Loucy (cell line): ENCODE measurements around the gene MALAT1.

Experiments used
- H2AFZ ChIP-seq: fragments of 200-600 bp; sonication (generic); 2 replicates; pipeline ENCODE4 v1.6.0; 2016; ENCODE audit warnings: antibody characterized with exemption, mild to moderate bottlenecking, low read length, moderate library complexity
- H3F3A ChIP-seq: fragments of 200-600 bp; 2 replicates; pipeline ENCODE4 v1.6.0; 2016; ENCODE audit warnings: antibody characterized with exemption, low read depth, mild to moderate bottlenecking
- H3K27me3 ChIP-seq: fragments of 200-600 bp; sonication (generic); 2 replicates; pipeline ENCODE4 v1.6.1; 2014; ENCODE audit warnings: low read length, mild to moderate bottlenecking; ENCODE audit not compliant: insufficient read depth, poor library complexity, severe bottlenecking
- H3K36me3 ChIP-seq: fragments of 200-600 bp; sonication (generic); 2 replicates; pipeline ENCODE4 v1.6.1; 2016; ENCODE audit warnings: low read length; ENCODE audit not compliant: insufficient read depth
- H3K4me1 ChIP-seq: fragments of 200-600 bp; sonication (generic); 2 replicates; pipeline ENCODE4 v1.5.1; 2014; ENCODE audit warnings: low read length, mild to moderate bottlenecking; ENCODE audit not compliant: insufficient read depth, poor library complexity, severe bottlenecking
- H3K4me2 ChIP-seq: fragments of 200-600 bp; sonication (generic); 2 replicates; pipeline ENCODE4 v1.6.0; 2014; ENCODE audit warnings: antibody characterized with exemption, low read length, low read depth, mild to moderate bottlenecking; ENCODE audit not compliant: poor library complexity, severe bottlenecking
- H3K4me3 ChIP-seq: fragments of 200-600 bp; sonication (generic); 2 replicates; pipeline ENCODE4 v1.5.1; 2014; ENCODE audit warnings: low read length, mild to moderate bottlenecking, mixed read lengths; ENCODE audit not compliant: poor library complexity, severe bottlenecking
- H3K79me2 ChIP-seq: fragments of 200-600 bp; sonication (generic); 2 replicates; pipeline ENCODE4 v1.6.1; 2014; ENCODE audit warnings: low read length; ENCODE audit not compliant: insufficient read depth
- H3K9ac ChIP-seq: fragments of 200-600 bp; sonication (generic); 2 replicates; pipeline ENCODE4 v1.6.0; 2014; ENCODE audit warnings: mild to moderate bottlenecking, low read depth, low read length, moderate library complexity; ENCODE audit not compliant: poor library complexity, severe bottlenecking
- H3K9me2 ChIP-seq: fragments of 200-600 bp; sonication (generic); replicated peaks from 2 replicates; pipeline ENCODE4 v1.6.1; 2016; ENCODE audit warnings: low read depth, low read length, mixed read lengths
- H3K9me3 ChIP-seq: fragments of 200-600 bp; sonication (generic); 2 replicates; pipeline ENCODE4 v1.6.1; 2014; ENCODE audit warnings: mild to moderate bottlenecking, antibody characterized with exemption, low read length, low read depth; ENCODE audit not compliant: insufficient read depth
- H4K20me1 ChIP-seq: fragments of 200-600 bp; sonication (generic); 2 replicates; pipeline ENCODE4 v1.6.0; 2014; ENCODE audit warnings: antibody characterized with exemption, low read length, mild to moderate bottlenecking; ENCODE audit not compliant: insufficient read depth, poor library complexity, severe bottlenecking
- CTCF ChIP-seq: fragments of 200-600 bp; sonication (generic); conservative IDR thresholded peaks from 2 replicates; pipeline ENCODE4 v1.5.1; 2014; ENCODE audit warnings: mild to moderate bottlenecking, antibody characterized with exemption, low read length
- EZH2phosphoT487 ChIP-seq: fragments of 200-600 bp; IDR thresholded peaks from 2 replicates; pipeline ENCODE4 v1.6.1; 2018; ENCODE audit warnings: antibody characterized with exemption, mild to moderate bottlenecking, moderate library complexity, borderline replicate concordance

MALAT1 gene

GRCh38 chr11:65538232-65538914 lies 39.5 kb downstream of the MALAT1 start:
- Histone ChIP-seq H2AFZ (no peak overlapping the region), H3K9me2 (no peaks in the 10 kb centered on the region), H3K4me1 (peaks cover 15% of the 10 kb centered on the region), H3K4me2 (no peak overlapping the region), H3K9me3 (no peaks in the 10 kb centered on the region), H3K27me3 (no peaks in the 10 kb centered on the region), H3K36me3 (no peaks in the 10 kb centered on the region), H3K4me3 (no peak overlapping the region), H3F3A (0 out of 2 replicates have a peak, but pooled peaks cover 3% of the 10 kb centered on the region), H3K9ac (no peak overlapping the region), H3K79me2 (no peaks in the 10 kb centered on the region), H4K20me1 (no peaks in the 10 kb centered on the region)
- TF ChIP-seq CTCF: no peak
- TF ChIP-seq EZH2phosphoT487: no peak

GRCh38 chr11:65538915-65539743 lies 40.3 kb downstream of the MALAT1 start:
- no peak overlapping the region for H3K4me2 ChIP-seq
- TF ChIP-seq CTCF: no peak
- TF ChIP-seq EZH2phosphoT487: no peak
- no peak overlapping the region for H2AFZ ChIP-seq
- H3K36me3 ChIP-seq: no peaks in the 10 kb centered on the region
- H3K4me3 ChIP-seq: no peak overlapping the region
- no peak overlapping the region for H3K9ac ChIP-seq
- H3K4me1 ChIP-seq: peaks cover 15% of the 10 kb centered on the region
- no peaks in the 10 kb centered on the region for H3K27me3 ChIP-seq
- no peaks in the 10 kb centered on the region for H3K9me2 ChIP-seq
- H3F3A ChIP-seq: 0 out of 2 replicates have a peak, but pooled peaks cover 3% of the 10 kb centered on the region
- H3K9me3 ChIP-seq: no peaks in the 10 kb centered on the region
- H3K79me2 ChIP-seq: no peaks in the 10 kb centered on the region
- H4K20me1 ChIP-seq: no peaks in the 10 kb centered on the region

- Histone ChIP-seq H3F3A (0 out of 2 replicates have a peak, but pooled peaks cover 3% of the 10 kb centered on the region), H3K4me2 (peak overlapping the region; percentile 82), H3K36me3 (no peaks in the 10 kb centered on the region), H3K9me3 (no peaks in the 10 kb centered on the region), H3K4me1 (peaks cover 15% of the 10 kb centered on the region), H3K4me3 (peak overlapping the region; percentile 71), H3K27me3 (no peaks in the 10 kb centered on the region), H3K9ac (peak overlapping the region; percentile 53), H4K20me1 (no peaks in the 10 kb centered on the region), H3K9me2 (no peaks in the 10 kb centered on the region), H3K79me2 (no peaks in the 10 kb centered on the region), H2AFZ (peak overlapping the region; percentile 81; the same call in 1 of the 2 replicates)
- no peak; the same call in 1 of the 2 replicates for TF ChIP-seq CTCF
- no peak for TF ChIP-seq EZH2phosphoT487
Observed at GRCh38 chr11:65539744-65540289, 41.0 kb downstream of the MALAT1 start.
